ENCODE data around the gene UBQLN1. TPM values are rescaled to one million over a fixed set of nuclear protein-coding genes. Genes with fewer than 3 reads are reported as not detected.

UBQLN1 gene
- total RNA-seq, 1 experiment from 2014 or later, result 111 TPM

GRCh38 chr9:83656032-83656680 lies 51.6 kb downstream of the UBQLN1 start:
- H3K9me3 Mint-ChIP-seq, result peaks cover 4 to 7% of the 10 kb centered on the region in 2 experiments; a peak in 3 of 5 replicates
- no peak overlapping the region for H4K8ac ChIP-seq (replicated peaks; ENCODE audit: insufficient read length, low read depth, low read length)
- no peak overlapping the region for H3K18ac ChIP-seq (ENCODE audit: insufficient read length, low read depth, low read length)
- no peaks in the 10 kb centered on the region for H3K79me1 ChIP-seq (ENCODE audit: insufficient read depth, low read depth, low read length, poor library complexity, severe bottlenecking)
- no peak overlapping the region for H2AK5ac ChIP-seq (ENCODE audit: insufficient read length, low read length)
- no peak overlapping the region for H3K23ac ChIP-seq (ENCODE audit: insufficient read length, low read depth, low read length)
- H4K20me1 ChIP-seq (ENCODE audit: control insufficient read depth, insufficient read depth, insufficient read length), result no peaks in the 10 kb centered on the region
- H2BK15ac ChIP-seq (ENCODE audit: low read depth, low read length), result no peak overlapping the region
- no peak overlapping the region for H3K14ac ChIP-seq (ENCODE audit: insufficient read depth, low read length)
- no peak overlapping the region for H3K9ac ChIP-seq (ENCODE audit: extremely low read depth, insufficient read length, low read length)
- H3K27ac Mint-ChIP-seq, result no peak overlapping the region
- H2BK120ac ChIP-seq (ENCODE audit: low read depth, low read length, poor library complexity, severe bottlenecking), result no peak overlapping the region
- no peak overlapping the region for H2AFZ ChIP-seq (ENCODE audit: low read length)
- H2BK12ac ChIP-seq (ENCODE audit: insufficient read length, low read depth, low read length), result no peak overlapping the region
- H3K56ac ChIP-seq (ENCODE audit: insufficient read length, low read depth, low read length), result no peak overlapping the region
- peaks cover 6% of the 10 kb centered on the region for H3K9me3 ChIP-seq (ENCODE audit: control insufficient read depth, low read depth, low read length)
- no peak for DNase-seq
- H3K27ac ChIP-seq (ENCODE audit: insufficient read length, low read depth, low read length), result no peak overlapping the region
- H2BK5ac ChIP-seq (ENCODE audit: insufficient read length, low read length), result no peak overlapping the region
- no peaks in the 10 kb centered on the region for H3K79me2 ChIP-seq (ENCODE audit: insufficient read depth, low read length)
- TF ChIP-seq CTCF (conservative IDR thresholded peaks at IDR 0.05), result no peak
- H3K4me2 ChIP-seq (ENCODE audit: insufficient read depth, insufficient read length, low read length), result no peak overlapping the region
- H3K36me3 Mint-ChIP-seq (ENCODE audit: insufficient read depth in 1 of 3, low read depth in 3 of 3), result peaks cover 43 to 63% (median 53%) of the 10 kb centered on the region in 3 experiments
- no peaks in the 10 kb centered on the region for H3K4me1 ChIP-seq (ENCODE audit: insufficient read depth, low read length)
- H4K5ac ChIP-seq (ENCODE audit: insufficient read length, low read depth, low read length), result no peak overlapping the region
- H3T11ph ChIP-seq (ENCODE audit: low read length), result no peak overlapping the region
- H3K4me3 Mint-ChIP-seq, result no peak overlapping the region
- no CpG with 5 or more reads among the region's 2 CpGs for WGBS (ENCODE audit: extremely low coverage, insufficient read length, low lambda C conversion rate)
- no peaks in the 10 kb centered on the region for H3K23me2 ChIP-seq (ENCODE audit: insufficient read length, low read depth, low read length, poor library complexity, severe bottlenecking)
- no peaks in the 10 kb centered on the region for H3K27me3 Mint-ChIP-seq (ENCODE audit: low read depth)
- H3K27me3 ChIP-seq (ENCODE audit: insufficient read depth, low read length), result no peaks in the 10 kb centered on the region
- peaks cover 4 to 16% of the 10 kb centered on the region in 2 experiments; a peak in 3 of 4 replicates for H3K4me1 Mint-ChIP-seq
- H3K4ac ChIP-seq (ENCODE audit: low read depth, low read length), result no peak overlapping the region
- H2BK20ac ChIP-seq (ENCODE audit: low read depth, low read length, poor library complexity, severe bottlenecking), result no peak overlapping the region
- H4K91ac ChIP-seq (ENCODE audit: insufficient read length, low read depth, low read length), result no peak overlapping the region

Data from H9 (cell line).